OCI-LY1 (cell line): ENCODE data around the gene ZMYND10.

ENCODE experiments used
- CTCF ChIP-seq: fragments of 200-600 bp; sonication (generic), shearing (Covaris generic); IDR thresholded peaks from 2 replicates; pipeline ENCODE4 v1.5.1; 2017; ENCODE audit warnings: mild to moderate bottlenecking, antibody characterized with exemption, low read length, moderate library complexity, mixed read lengths
- EZH2 ChIP-seq: fragments of 200-600 bp; sonication (generic), shearing (Covaris generic); IDR thresholded peaks from 2 replicates; pipeline ENCODE4 v1.8.0; 2017; ENCODE audit warnings: borderline replicate concordance, mixed run types, mild to moderate bottlenecking, antibody characterized with exemption, low read length, moderate library complexity, mixed read lengths

GRCh38 chr3:50356553-50356952 lies 11.0 kb upstream of the ZMYND10 start:
- TF ChIP-seq CTCF (no peak), EZH2 (no peak)
